ENCODE measurements around the gene FBXO47. TPM values are rescaled to one million over a fixed set of nuclear protein-coding genes. Genes with fewer than 3 reads are reported as not detected.
"Not testable (repeated sequence)": the region's sequence is repeated elsewhere in the genome, so short reads cannot be mapped to it uniquely, and the experiment has no call there.

The FBXO47 gene
- total and polyA plus RNA-seq, 9 donors: not detected

DNA sequence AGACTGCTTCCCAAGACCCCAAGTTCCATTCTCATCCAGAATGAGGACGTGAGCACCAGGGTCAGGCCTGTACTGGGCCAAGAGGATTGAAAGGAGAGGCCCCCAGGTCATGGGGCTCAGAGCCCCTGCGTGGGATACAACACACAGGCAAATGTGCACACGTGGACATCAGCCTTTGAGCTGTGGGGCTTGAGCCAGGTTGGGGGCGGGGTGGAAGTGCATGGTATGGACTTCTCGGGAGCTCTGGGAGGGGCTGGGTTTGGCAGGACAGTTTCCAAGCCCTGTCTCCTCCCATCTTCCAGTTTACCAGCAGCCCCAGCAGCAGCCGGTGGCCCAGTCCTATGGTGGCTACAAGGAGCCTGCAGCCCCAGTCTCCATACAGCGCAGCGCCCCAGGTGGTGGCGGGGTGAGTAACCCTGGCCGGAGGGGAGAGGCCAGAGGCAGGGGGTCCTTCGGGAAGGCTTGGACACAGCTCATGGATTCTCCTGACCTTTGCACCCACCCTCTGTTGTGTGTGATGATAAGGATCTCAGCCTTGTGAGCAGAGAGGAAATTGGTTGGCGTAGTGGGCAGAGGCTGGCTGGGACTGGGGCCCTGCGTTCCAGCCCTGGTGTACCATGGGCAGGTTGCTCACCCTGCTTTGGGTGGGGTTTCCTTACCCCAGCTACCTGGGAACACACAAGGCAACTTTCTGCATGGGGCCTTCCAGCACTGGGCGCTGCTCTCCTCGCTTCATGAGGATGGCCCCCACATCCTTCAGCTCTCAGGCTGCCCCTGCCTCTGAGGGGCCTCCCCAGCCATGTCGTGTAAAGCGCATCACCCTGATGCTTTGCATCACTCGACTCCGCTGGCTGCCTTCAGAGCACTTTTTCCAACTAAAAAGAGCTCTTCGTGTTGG lies 52.2 kb downstream of the FBXO47 start:
- WGBS, 3 donors: 71 to 78% (median 77%) methylated on average over 20 of the region's 20 CpGs
- Histone ChIP-seq H3K27ac (no peak overlapping the region), H3K36me3 (no peaks in the 10 kb centered on the region), H3K9me3 (no peaks in the 10 kb centered on the region), H3K4me1 (ENCODE audit: insufficient read depth) (peaks cover 23% of the 10 kb centered on the region), H3K4me3 (no peak overlapping the region), H3K27me3 (no peaks in the 10 kb centered on the region)
- no peak for TF ChIP-seq POLR2A (IDR thresholded peaks at IDR 0.05)
- no peak for TF ChIP-seq EP300 (IDR thresholded peaks at IDR 0.05)
- TF ChIP-seq, protein P1, sequence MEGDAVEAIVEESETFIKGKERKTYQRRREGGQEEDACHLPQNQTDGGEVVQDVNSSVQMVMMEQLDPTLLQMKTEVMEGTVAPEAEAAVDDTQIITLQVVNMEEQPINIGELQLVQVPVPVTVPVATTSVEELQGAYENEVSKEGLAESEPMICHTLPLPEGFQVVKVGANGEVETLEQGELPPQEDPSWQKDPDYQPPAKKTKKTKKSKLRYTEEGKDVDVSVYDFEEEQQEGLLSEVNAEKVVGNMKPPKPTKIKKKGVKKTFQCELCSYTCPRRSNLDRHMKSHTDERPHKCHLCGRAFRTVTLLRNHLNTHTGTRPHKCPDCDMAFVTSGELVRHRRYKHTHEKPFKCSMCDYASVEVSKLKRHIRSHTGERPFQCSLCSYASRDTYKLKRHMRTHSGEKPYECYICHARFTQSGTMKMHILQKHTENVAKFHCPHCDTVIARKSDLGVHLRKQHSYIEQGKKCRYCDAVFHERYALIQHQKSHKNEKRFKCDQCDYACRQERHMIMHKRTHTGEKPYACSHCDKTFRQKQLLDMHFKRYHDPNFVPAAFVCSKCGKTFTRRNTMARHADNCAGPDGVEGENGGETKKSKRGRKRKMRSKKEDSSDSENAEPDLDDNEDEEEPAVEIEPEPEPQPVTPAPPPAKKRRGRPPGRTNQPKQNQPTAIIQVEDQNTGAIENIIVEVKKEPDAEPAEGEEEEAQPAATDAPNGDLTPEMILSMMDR (IDR thresholded peaks at IDR 0.05): no peak
- DNase-seq: peak; percentile 9 to 31 (median 16)
- intact Hi-C loops (cut with DNase I): no loop called here

DNA sequence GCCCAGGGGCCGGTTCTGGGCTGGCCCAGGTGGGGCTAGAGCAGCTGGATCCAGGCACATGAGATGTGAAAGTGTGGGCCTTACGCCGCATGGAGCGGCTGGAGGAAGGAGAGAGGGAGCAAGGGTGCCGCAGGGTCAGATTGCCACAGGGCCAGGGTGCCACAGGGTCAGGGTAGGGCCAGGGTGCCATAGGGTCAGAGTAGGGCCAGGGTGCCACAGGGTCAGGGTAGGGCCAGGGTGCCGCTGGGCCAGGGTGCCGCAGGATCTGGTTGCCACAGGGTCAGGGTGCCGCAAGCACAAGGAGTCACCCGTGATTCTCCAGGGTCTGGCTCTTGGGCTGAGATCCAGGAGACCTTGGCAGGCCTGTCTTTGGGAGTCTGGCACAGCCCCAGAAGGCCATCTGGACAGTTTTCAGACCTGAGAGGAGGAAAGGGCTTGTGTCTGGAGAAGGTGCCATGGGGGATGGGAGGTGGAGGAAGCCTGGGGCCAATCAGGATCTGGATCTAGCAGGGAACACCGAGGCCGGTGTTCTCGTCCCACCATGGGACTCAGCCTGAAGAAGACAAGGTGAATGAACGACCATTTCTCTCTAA lies 54.9 kb downstream of the FBXO47 start:
- intact Hi-C loops (cut with DNase I): no loop called here

DNA sequence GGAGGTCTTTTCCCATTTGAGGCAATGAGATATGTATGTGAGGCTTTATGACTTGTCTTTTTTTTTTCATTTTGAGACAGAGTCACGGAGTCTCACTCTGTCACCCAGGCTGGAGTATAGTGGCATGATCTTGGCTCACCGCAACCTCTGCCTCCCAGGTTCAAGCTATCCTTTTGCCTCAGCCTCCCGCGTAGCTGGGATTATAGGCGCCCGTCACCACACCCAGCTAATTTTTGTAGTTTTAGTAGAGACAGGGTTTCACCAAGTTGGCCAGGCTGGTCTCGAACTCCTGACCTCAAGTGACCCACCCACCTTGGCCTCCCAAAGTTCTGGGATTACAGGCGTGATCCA lies 55.5 kb downstream of the FBXO47 start:
- 91 to 92% (median 91%) methylated on average over 8 of the region's 8 CpGs for WGBS, 3 donors
- peaks cover 36% of the 10 kb centered on the region for H3K4me1 ChIP-seq (ENCODE audit: insufficient read depth)
- not testable (repeated sequence) for DNase-seq

More for the DNA sequence above, 54.9 kb downstream of the FBXO47 start:
- Histone ChIP-seq H3K27ac (peak overlapping the region in 1 of 2 donors; percentile 25), H3K9me3 (no peaks in the 10 kb centered on the region), H3K4me3 (no peak overlapping the region), H3K36me3 (no peaks in the 10 kb centered on the region), H3K4me1 (ENCODE audit: insufficient read depth) (peaks cover 36% of the 10 kb centered on the region), H3K27me3 (no peaks in the 10 kb centered on the region)
- 15 to 27% (median 27%) methylated on average over 13 of the region's 13 CpGs for WGBS, 3 donors
- peak; percentile 77 to 92 (median 86) for DNase-seq
- TF ChIP-seq EP300 (IDR thresholded peaks at IDR 0.05): no peak
- TF ChIP-seq, protein P1 (IDR thresholded peaks at IDR 0.05): no peak
- no peak for TF ChIP-seq POLR2A (IDR thresholded peaks at IDR 0.05)

DNA sequence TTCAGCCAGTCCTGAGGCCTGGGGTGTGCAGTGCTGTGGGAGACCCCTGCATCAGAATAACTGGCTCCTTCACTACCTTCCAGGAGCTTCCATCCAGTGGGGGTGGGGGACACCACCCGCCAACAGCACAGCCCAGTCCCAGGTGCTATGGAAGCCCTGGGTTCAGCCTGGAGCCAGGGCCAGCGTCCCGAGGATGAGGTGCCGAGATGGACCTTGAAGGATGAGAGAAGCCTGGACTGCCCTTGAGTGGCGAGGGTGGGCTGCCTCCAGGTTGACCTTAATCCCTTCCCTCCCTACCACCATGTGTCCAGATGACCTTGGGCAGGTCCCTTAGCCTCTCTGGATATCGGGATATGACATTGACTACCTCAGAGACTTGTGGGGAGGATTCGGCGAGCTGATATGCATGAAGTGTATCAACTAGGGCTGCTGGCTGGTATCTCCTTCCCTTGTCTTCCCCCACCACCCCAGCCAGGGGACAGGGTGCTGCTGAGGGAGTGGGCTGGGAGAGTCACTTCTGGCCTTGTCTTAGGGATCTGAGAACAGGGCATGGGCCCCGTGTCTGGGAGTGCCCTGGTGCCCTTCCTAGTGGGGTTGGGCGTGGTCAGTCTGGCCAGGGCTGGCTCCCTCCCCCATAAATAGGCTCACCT lies 56.0 kb downstream of the FBXO47 start:
- Histone ChIP-seq H3K27ac (no peak overlapping the region), H3K36me3 (no peaks in the 10 kb centered on the region), H3K9me3 (no peaks in the 10 kb centered on the region), H3K4me1 (ENCODE audit: insufficient read depth) (peaks cover 36% of the 10 kb centered on the region), H3K27me3 (no peaks in the 10 kb centered on the region), H3K4me3 (no peak overlapping the region)
- TF ChIP-seq, protein P1 (IDR thresholded peaks at IDR 0.05): no peak
- no peak for TF ChIP-seq EP300 (IDR thresholded peaks at IDR 0.05)
- TF ChIP-seq POLR2A (IDR thresholded peaks at IDR 0.05): no peak
- peak; percentile 10 to 31 (median 14) for DNase-seq
- intact Hi-C loops (cut with DNase I): no loop called here
- 69 to 75% (median 73%) methylated on average over 10 of the region's 10 CpGs for WGBS, 3 donors

More for the DNA sequence above, 55.5 kb downstream of the FBXO47 start:
- peak overlapping the region in 1 of 2 donors; percentile 25 for H3K27ac ChIP-seq
- H3K9me3 ChIP-seq; H3K27me3 ChIP-seq; H3K4me3 ChIP-seq; intact Hi-C loops (cut with DNase I); H3K36me3 ChIP-seq: not testable (repeated sequence)
